GM18519 (cell line): ENCODE data around the gene RPL29.
A peak's percentile ranks its signal among the peaks of the same experiment; 100 is the strongest.

Source experiments
- ATAC-seq: cut with Tn5 transposase; IDR thresholded peaks from one replicate; pipeline ENCODE4 v1.9.1; 2021; ENCODE audit warnings: mild to moderate bottlenecking, moderate library complexity; ENCODE audit not compliant: unreplicated experiment, low FRiP score

Gene RPL29

GRCh38 chr3:51985063-51985462 lies 10.6 kb downstream of the RPL29 start:
- no peak for ATAC-seq

GRCh38 chr3:51984269-51984647 lies 11.4 kb downstream of the RPL29 start:
- ATAC-seq = no peak

- no peak for ATAC-seq
These were observed 12.0 kb downstream of the RPL29 start for GRCh38 chr3:51983578-51984268.

- peak; percentile 57 for ATAC-seq
These were observed 12.7 kb downstream of the RPL29 start, which contains the start of gene ACY1 for GRCh38 chr3:51982838-51983577. Gene ACY1 (plus strand): TSS chr3:51983535. CDS start chr3:51984065, 530 bp downstream.

- peak; percentile 20 for ATAC-seq
These were observed 13.3 kb downstream of the RPL29 start for GRCh38 chr3:51982352-51982837.

GRCh38 chr3:51980253-51980652 lies 15.4 kb downstream of the RPL29 start:
- ATAC-seq = no peak

- no peak for ATAC-seq
These were observed 17.6 kb downstream of the RPL29 start for GRCh38 chr3:51978143-51978502.

GRCh38 chr3:51977446-51978142 lies 18.1 kb downstream of the RPL29 start:
- no peak for ATAC-seq

GRCh38 chr3:51975852-51976549 lies 19.7 kb downstream of the RPL29 start:
- ATAC-seq = no peak

- no peak for ATAC-seq
These were observed 20.5 kb downstream of the RPL29 start, which contains the start of gene ABHD14A for GRCh38 chr3:51974963-51975851. Gene ABHD14A (plus strand): TSS chr3:51975064. CDS start chr3:51975136, 72 bp downstream.

- ATAC-seq = no peak
These were observed 21.3 kb downstream of the RPL29 start for GRCh38 chr3:51974277-51974962.

GRCh38 chr3:51971350-51971749 lies 24.3 kb downstream of the RPL29 start:
- no peak for ATAC-seq

GRCh38 chr3:51970606-51971300 lies 24.9 kb downstream of the RPL29 start:
- no peak for ATAC-seq

- ATAC-seq = no peak
These were observed 25.9 kb downstream of the RPL29 start for GRCh38 chr3:51969841-51970240.

- ATAC-seq = no peak
These were observed 26.6 kb downstream of the RPL29 start for GRCh38 chr3:51968883-51969678.

- ATAC-seq = no peak
These were observed 27.4 kb downstream of the RPL29 start for GRCh38 chr3:51968170-51968775.
